ENCODE results near the gene RLN3. TPM values are rescaled to one million over a fixed set of nuclear protein-coding genes. Genes with fewer than 3 reads are reported as not detected.

The RLN3 gene
- total RNA-seq, 1 experiment from 2014 or later = not detected

DNA sequence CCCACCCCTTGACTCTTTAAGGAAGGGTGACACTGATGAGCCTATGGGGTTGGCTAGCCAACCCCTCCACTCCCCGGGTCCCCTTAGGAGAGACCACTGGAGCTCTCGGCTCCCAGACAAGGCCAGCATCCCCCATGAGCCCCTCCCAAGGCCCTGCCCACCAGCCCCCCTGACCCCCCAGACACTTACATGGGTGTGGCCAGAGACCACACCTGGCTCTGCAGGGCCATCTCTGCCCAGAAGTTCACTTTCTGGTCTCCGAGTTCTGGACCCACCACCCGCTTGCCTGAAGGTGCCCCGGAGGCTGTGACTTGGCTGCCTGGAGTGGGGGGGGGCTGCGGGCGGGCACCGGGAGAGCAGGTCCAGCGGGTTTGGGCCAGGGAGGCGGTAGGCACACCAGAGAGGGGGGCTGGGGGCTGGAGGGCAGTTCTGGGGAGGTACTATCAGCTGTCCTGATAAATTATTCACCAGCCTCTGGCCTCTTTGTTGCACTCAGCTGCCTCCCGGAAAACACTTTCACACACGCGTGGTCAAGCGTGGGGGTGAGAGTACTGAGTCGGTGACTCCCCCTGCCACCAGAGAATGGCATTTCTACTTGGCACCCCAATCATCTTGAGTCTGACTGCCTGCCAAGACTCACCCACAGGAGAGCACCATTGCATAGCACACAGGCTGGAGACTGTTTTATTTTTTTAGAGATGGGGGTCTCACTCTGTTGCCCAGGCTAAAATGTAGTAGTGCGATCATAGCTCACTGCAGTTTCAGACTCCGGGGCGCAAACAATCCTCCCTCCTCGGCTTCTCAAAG is 34.0 kb downstream of the RLN3 start, which contains the start of gene PALM3:
Gene PALM3 (minus strand): TSS at position 326 of the 807 bp plus-strand sequence. CDS start 96 bp downstream, at position 230.
- H3K4me3 Mint-ChIP-seq (ENCODE audit: low read depth, unreplicated experiment) = peak within 1 kb of the TSS; percentile 67
- CTCF ChIA-PET = no interaction called here
- peak; percentile 80 for DNase-seq

DNA sequence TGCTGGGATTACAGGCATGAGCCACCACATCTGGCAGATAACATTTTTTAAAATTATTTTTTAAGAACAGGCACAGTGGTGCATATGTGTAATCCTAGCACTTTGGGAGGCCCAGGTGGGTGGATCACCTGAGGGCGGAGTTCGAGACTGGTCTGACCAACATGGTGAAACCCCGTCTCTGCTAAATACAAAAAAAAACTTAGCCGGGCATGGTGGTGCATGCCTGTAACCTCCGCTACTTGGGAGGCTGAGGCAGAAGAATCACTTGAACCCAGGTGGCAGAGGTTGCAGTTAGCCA is 34.6 kb downstream of the RLN3 start:
- Mint-ChIP-seq H3K4me3 (ENCODE audit: low read depth, unreplicated experiment) (peak overlapping the region; percentile 67), H3K27me3 (ENCODE audit: unreplicated experiment) (no peaks in the 10 kb centered on the region), H3K9me3 (ENCODE audit: low read depth, unreplicated experiment) (no peaks in the 10 kb centered on the region), H3K27ac (ENCODE audit: unreplicated experiment) (no peak overlapping the region), H3K36me3 (ENCODE audit: insufficient read depth, unreplicated experiment) (peaks cover 17% of the 10 kb centered on the region), H3K4me1 (ENCODE audit: low read depth, unreplicated experiment) (no peaks in the 10 kb centered on the region)
- CTCF ChIA-PET = no interaction called here
- no TSS peak for BruUV-seq (replicated peaks)
- TF ChIP-seq CTCF (IDR thresholded peaks at IDR 0.05; ENCODE audit: unreplicated experiment) = no peak
- intact Hi-C loops (cut with micrococcal nuclease; ENCODE audit: unreplicated experiment) = no loop called here
- DNase-seq = no peak

More for the DNA sequence above, 34.0 kb downstream of the RLN3 start, which contains the start of gene PALM3:
- TF ChIP-seq CTCF (IDR thresholded peaks at IDR 0.05; ENCODE audit: unreplicated experiment) = no peak
- no peaks in the 10 kb centered on the region for H3K9me3 Mint-ChIP-seq (ENCODE audit: low read depth, unreplicated experiment)
- intact Hi-C loops (cut with micrococcal nuclease; ENCODE audit: unreplicated experiment) = no loop called here
- no peaks in the 10 kb centered on the region for H3K27me3 Mint-ChIP-seq (ENCODE audit: unreplicated experiment)
- peaks cover 17% of the 10 kb centered on the region for H3K36me3 Mint-ChIP-seq (ENCODE audit: insufficient read depth, unreplicated experiment)
- BruUV-seq (replicated peaks) = no TSS peak
- H3K27ac Mint-ChIP-seq (ENCODE audit: unreplicated experiment) = peak within 1 kb of the TSS; percentile 3
- H3K4me1 Mint-ChIP-seq (ENCODE audit: low read depth, unreplicated experiment) = no peaks in the 10 kb centered on the region

- intact Hi-C loops (cut with micrococcal nuclease; ENCODE audit: unreplicated experiment) = no loop called here
- H3K27ac Mint-ChIP-seq (ENCODE audit: unreplicated experiment) = no peak overlapping the region
- CTCF ChIA-PET = no interaction called here
- TF ChIP-seq CTCF (IDR thresholded peaks at IDR 0.05; ENCODE audit: unreplicated experiment) = no peak
- no peaks in the 10 kb centered on the region for H3K4me1 Mint-ChIP-seq (ENCODE audit: low read depth, unreplicated experiment)
- no peak overlapping the region for H3K4me3 Mint-ChIP-seq (ENCODE audit: low read depth, unreplicated experiment)
- H3K36me3 Mint-ChIP-seq (ENCODE audit: insufficient read depth, unreplicated experiment) = peaks cover 12% of the 10 kb centered on the region
- no TSS peak for BruUV-seq (replicated peaks)
- DNase-seq = no peak
- no peaks in the 10 kb centered on the region for H3K27me3 Mint-ChIP-seq (ENCODE audit: unreplicated experiment)
- no peaks in the 10 kb centered on the region for H3K9me3 Mint-ChIP-seq (ENCODE audit: low read depth, unreplicated experiment)
Measured at GRCh38 chr19:14063105-14063504, 35.2 kb downstream of the RLN3 start.

DNA sequence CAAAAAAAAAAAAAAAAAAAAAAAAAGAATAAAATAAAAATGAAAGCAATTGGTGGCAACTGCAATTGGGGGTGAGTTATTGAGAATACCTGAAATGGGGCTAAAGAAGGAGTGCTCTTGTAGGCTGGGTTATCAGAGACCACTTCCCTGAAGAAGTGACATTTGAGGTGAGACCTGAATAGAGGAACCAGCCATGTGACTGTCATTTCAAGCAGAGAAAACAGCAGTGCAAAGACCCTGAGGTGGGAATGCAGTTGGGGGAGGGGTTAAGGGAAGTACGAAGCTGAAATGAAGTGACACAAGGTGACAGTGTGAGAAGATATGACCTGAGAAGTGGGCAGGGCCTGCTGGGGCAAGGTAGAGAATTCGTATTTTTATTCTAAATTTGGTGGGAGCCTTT is 38.2 kb downstream of the RLN3 start:
- BruUV-seq (replicated peaks) = no TSS peak
- intact Hi-C loops (cut with micrococcal nuclease; ENCODE audit: unreplicated experiment) = no loop called here

More for the DNA sequence above, 38.2 kb downstream of the RLN3 start:
- Mint-ChIP-seq H3K4me3 (ENCODE audit: low read depth, unreplicated experiment) (no peak overlapping the region), H3K4me1 (ENCODE audit: low read depth, unreplicated experiment) (no peaks in the 10 kb centered on the region), H3K9me3 (ENCODE audit: low read depth, unreplicated experiment) (no peaks in the 10 kb centered on the region), H3K27me3 (ENCODE audit: unreplicated experiment) (no peaks in the 10 kb centered on the region), H3K36me3 (ENCODE audit: insufficient read depth, unreplicated experiment) (peaks cover 10% of the 10 kb centered on the region), H3K27ac (ENCODE audit: unreplicated experiment) (peak overlapping the region; percentile 15)
- DNase-seq = no peak
- CTCF ChIA-PET = no interaction called here
- no peak for TF ChIP-seq CTCF (IDR thresholded peaks at IDR 0.05; ENCODE audit: unreplicated experiment)

Measured in Calu3 (cell line).